Measurements from ENCODE around the gene MYO1E. TPM values are rescaled to one million over a fixed set of nuclear protein-coding genes. Genes with fewer than 3 reads are reported as not detected.

MYO1E gene
- total RNA-seq, 1 experiment from 2014 or later = 68.8 TPM

DNA sequence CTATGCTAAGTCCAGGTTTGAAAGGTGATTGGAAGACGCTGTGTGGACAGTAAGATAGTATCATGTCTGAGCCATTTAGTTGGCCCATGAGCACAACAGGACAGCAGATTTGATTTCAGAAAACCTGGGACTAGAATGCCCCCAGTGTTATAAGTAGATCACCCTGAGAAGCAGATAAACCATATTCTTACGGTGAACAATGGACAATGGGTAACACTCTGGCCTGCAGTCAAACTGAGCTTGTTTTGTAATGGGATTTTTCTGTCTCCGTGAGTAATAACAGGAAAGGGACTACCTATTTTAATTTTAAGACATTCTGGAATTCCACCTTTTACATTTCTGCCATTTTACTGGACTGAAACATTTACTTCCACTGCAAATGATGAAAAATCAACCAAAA is 94.6 kb downstream of the MYO1E start:
- ATAC-seq (no peak; the same call in 1 of the 2 replicates), DNase-seq (peak; percentile 53)
- TF ChIP-seq EZH2 (IDR thresholded peaks at IDR 0.05; ENCODE audit: low read length, unreplicated experiment) (no peak), EZH2phosphoT487 (IDR thresholded peaks at IDR 0.05; ENCODE audit: borderline replicate concordance, low read length) (no peak)
- TF ChIP-seq, protein P1, sequence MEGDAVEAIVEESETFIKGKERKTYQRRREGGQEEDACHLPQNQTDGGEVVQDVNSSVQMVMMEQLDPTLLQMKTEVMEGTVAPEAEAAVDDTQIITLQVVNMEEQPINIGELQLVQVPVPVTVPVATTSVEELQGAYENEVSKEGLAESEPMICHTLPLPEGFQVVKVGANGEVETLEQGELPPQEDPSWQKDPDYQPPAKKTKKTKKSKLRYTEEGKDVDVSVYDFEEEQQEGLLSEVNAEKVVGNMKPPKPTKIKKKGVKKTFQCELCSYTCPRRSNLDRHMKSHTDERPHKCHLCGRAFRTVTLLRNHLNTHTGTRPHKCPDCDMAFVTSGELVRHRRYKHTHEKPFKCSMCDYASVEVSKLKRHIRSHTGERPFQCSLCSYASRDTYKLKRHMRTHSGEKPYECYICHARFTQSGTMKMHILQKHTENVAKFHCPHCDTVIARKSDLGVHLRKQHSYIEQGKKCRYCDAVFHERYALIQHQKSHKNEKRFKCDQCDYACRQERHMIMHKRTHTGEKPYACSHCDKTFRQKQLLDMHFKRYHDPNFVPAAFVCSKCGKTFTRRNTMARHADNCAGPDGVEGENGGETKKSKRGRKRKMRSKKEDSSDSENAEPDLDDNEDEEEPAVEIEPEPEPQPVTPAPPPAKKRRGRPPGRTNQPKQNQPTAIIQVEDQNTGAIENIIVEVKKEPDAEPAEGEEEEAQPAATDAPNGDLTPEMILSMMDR (conservative IDR thresholded peaks at IDR 0.05; ENCODE audit: low read depth, low read length) = no peak
- H3K27me3 ChIP-seq (ENCODE audit: low read length) = no peaks in the 10 kb centered on the region
- no peak overlapping the region for H2AFZ ChIP-seq (ENCODE audit: low read length)
- H3K9ac ChIP-seq (ENCODE audit: low read length) = peak overlapping the region; percentile 71; the same call in 1 of the 2 replicates
- H3K9me3 ChIP-seq (ENCODE audit: low read length) = no peaks in the 10 kb centered on the region
- no TSS peak for BruUV-seq (replicated peaks)
- CTCF ChIA-PET = no interaction called here
- no peaks in the 10 kb centered on the region for H3K9me2 ChIP-seq (replicated peaks; ENCODE audit: low read length)
- intact Hi-C loops (cut with micrococcal nuclease) = no loop called here
- H3K36me3 ChIP-seq (ENCODE audit: low read depth, low read length) = no peaks in the 10 kb centered on the region; the same call in 1 of the 2 replicates
- H3K27ac ChIP-seq (ENCODE audit: low read length) = peak overlapping the region; percentile 97
- H4K20me1 ChIP-seq (ENCODE audit: low read length) = no peaks in the 10 kb centered on the region
- no peak overlapping the region for H3K4me3 ChIP-seq (ENCODE audit: low read length)
- POLR2A ChIA-PET (ENCODE audit: unreplicated experiment) = interaction anchor here (1.0 kb wide), 1 partner anchor 95 kb away, joined by 3 read pairs; no protein-coding TSS in a partner anchor
- H3K79me2 ChIP-seq (ENCODE audit: low read length) = peaks cover 88% of the 10 kb centered on the region
- peak overlapping the region; percentile 58 for H3K4me2 ChIP-seq (ENCODE audit: low read length)
- H3K4me1 ChIP-seq (ENCODE audit: insufficient read depth, low read length) = peaks cover 80% of the 10 kb centered on the region
- peaks cover 1% of the 10 kb centered on the region for H3F3A ChIP-seq (ENCODE audit: low read length, unreplicated experiment)

DNA sequence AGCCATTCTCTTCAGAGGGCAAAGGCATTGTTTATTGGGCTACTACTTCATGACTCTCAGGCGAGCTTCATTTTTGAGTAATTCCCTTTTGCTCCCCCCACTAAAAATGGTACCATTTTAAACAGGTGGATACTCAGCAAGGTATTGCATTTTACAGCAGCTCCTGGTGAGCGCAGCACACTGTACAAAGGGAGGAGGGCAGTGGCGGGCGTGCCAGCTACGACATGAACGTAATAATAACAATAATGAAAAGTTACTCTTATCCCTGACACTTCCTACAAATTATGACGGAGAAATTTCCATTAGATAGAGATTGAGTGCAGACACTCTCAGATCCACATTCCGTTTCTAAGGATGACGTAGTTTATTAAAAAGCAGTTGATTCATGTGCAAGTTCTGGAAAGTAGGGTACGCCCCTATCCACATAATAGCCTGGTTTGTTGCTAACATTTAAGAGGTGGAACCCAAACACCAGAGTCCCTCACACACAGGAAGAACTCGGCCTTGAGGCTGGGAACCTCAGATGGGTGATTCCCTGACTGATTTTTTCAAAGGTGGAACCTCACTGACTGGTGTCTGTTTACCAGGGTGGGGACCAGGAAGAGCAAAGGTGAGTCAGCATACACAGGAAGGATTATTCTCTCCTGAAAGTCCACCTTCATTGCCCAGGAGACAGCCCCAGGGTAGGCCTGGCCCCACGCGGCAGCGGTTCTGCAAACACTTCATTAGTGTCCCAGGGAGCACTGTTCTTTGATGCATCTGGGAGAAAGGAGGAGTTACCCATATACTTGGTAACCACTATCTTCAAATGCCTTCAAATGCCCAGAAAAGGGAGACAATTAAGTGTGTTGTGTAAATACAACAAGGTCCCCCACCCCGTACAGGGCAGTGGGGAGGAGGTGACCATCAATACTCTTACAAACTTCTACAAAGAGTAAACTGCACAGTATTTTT is 96.2 kb downstream of the MYO1E start:
- Histone ChIP-seq H3K27ac (ENCODE audit: low read length) (peak overlapping the region; percentile 97), H3K9me3 (ENCODE audit: low read length) (no peaks in the 10 kb centered on the region), H3F3A (ENCODE audit: low read length, unreplicated experiment) (no peaks in the 10 kb centered on the region), H3K79me2 (ENCODE audit: low read length) (peaks cover 89% of the 10 kb centered on the region), H3K27me3 (ENCODE audit: low read length) (no peaks in the 10 kb centered on the region), H2AFZ (ENCODE audit: low read length) (no peak overlapping the region), H3K4me1 (ENCODE audit: insufficient read depth, low read length) (peaks cover 81% of the 10 kb centered on the region), H3K4me2 (ENCODE audit: low read length) (peak overlapping the region; percentile 58), H3K9me2 (replicated peaks; ENCODE audit: low read length) (no peaks in the 10 kb centered on the region), H3K9ac (ENCODE audit: low read length) (peak overlapping the region; percentile 73), H3K4me3 (ENCODE audit: low read length) (peak overlapping the region; percentile 28; the same call in 1 of the 2 replicates), H4K20me1 (ENCODE audit: low read length) (no peaks in the 10 kb centered on the region), H3K36me3 (ENCODE audit: low read depth, low read length) (no peaks in the 10 kb centered on the region; the same call in 1 of the 2 replicates)
- BruUV-seq (replicated peaks) = TSS peak; percentile 74
- POLR2A ChIA-PET (ENCODE audit: unreplicated experiment) = interaction anchor here (0.7 kb wide), 1 partner anchor 29 kb away, joined by 4 read pairs; no protein-coding TSS in a partner anchor
- peak; percentile 87 for ATAC-seq
- TF ChIP-seq EZH2 (IDR thresholded peaks at IDR 0.05; ENCODE audit: low read length, unreplicated experiment) (no peak), EZH2phosphoT487 (IDR thresholded peaks at IDR 0.05; ENCODE audit: borderline replicate concordance, low read length) (no peak)
- TF ChIP-seq, protein P1 (conservative IDR thresholded peaks at IDR 0.05; ENCODE audit: low read depth, low read length) = no peak
- peak; percentile 94 for DNase-seq
- intact Hi-C loops (cut with micrococcal nuclease) = loop anchor here (2.0 kb wide), 2 partner anchors 96 to 106 kb away; partner anchors contain the start of gene MYO1E
- CTCF ChIA-PET = no interaction called here
